Activated gamma-delta T cell treated with Interleukin-2 at 50 U/mL for 16 hours (primary cell): ENCODE results near the gene KCNF1.
"Not testable (repeated sequence)": the region's sequence is repeated elsewhere in the genome, so short reads cannot be mapped to it uniquely, and the experiment has no call there.

Source experiments
- DNase-seq: peaks from one replicate; pipeline ENCODE4 v3.0.0-alpha.2; 2020

The KCNF1 gene

GRCh38 chr2:10947446-10948187, 35.9 kb downstream of the KCNF1 start:
- no peak for DNase-seq

GRCh38 chr2:10948188-10948564, 36.4 kb downstream of the KCNF1 start:
- DNase-seq, result no peak

GRCh38 chr2:10948606-10949230, 37.0 kb downstream of the KCNF1 start:
- no peak for DNase-seq

GRCh38 chr2:10949835-10950234, 38.1 kb downstream of the KCNF1 start:
- DNase-seq, result no peak

- no peak for DNase-seq
These were observed 40.1 kb downstream of the KCNF1 start for GRCh38 chr2:10951558-10952414.

- no peak for DNase-seq
These were observed 42.7 kb downstream of the KCNF1 start for GRCh38 chr2:10954416-10954815.

- no peak for DNase-seq
These were observed 43.4 kb downstream of the KCNF1 start for GRCh38 chr2:10954856-10955818.

GRCh38 chr2:10956006-10956790, 44.5 kb downstream of the KCNF1 start:
- no peak for DNase-seq

GRCh38 chr2:10957391-10957790, 45.7 kb downstream of the KCNF1 start:
- no peak for DNase-seq

GRCh38 chr2:10958452-10958851, 46.7 kb downstream of the KCNF1 start:
- DNase-seq, result not testable (repeated sequence)

- no peak for DNase-seq
These were observed 49.1 kb downstream of the KCNF1 start for GRCh38 chr2:10960606-10961489.

GRCh38 chr2:10961490-10961875, 49.7 kb downstream of the KCNF1 start:
- no peak for DNase-seq

- DNase-seq, result no peak
These were observed 50.3 kb downstream of the KCNF1 start for GRCh38 chr2:10962004-10962403.

- no peak for DNase-seq
These were observed 51.4 kb downstream of the KCNF1 start for GRCh38 chr2:10963155-10963554.
